ENCODE data around the gene CBFA2T3. TPM values are rescaled to one million over a fixed set of nuclear protein-coding genes. Genes with fewer than 3 reads are reported as not detected.

CBFA2T3 gene
- total RNA-seq, 1 donor from 2014 or later: not detected

DNA sequence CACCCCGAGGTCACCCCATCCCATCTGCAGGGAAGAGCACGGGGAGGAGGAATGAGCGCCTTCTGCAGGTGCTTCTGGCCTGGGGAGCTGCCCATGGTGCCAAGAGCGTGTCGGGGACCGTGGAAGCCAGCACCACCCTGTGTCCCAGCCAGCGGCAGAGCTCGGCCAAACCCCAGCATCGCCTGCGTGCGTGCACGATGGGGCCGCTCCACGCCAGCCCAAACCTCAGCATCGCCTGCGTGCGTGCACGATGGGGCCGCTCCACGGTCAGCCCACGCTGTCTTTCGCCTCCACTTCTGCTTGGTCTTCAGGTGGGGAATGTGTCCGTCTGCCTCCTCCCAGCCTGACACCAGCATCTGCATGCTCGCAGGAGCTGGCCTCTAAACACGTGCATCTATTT is 134.2 kb downstream of the CBFA2T3 start:
- Mint-ChIP-seq H3K27ac (ENCODE audit: unreplicated experiment) (no peak overlapping the region), H3K4me3 (ENCODE audit: unreplicated experiment) (no peak overlapping the region), H3K9me3 (ENCODE audit: unreplicated experiment) (no peaks in the 10 kb centered on the region), H3K4me1 (ENCODE audit: unreplicated experiment) (no peaks in the 10 kb centered on the region), H3K27me3 (ENCODE audit: unreplicated experiment) (no peaks in the 10 kb centered on the region), H3K36me3 (ENCODE audit: unreplicated experiment) (peaks cover 4% of the 10 kb centered on the region)
- no peak for TF ChIP-seq CTCF (IDR thresholded peaks at IDR 0.05)
- DNase-seq (ENCODE audit: extremely low spot score, unreplicated experiment): no peak

GRCh38 chr16:88842308-88842756 is 134.7 kb downstream of the CBFA2T3 start:
- no peak overlapping the region for H3K27ac Mint-ChIP-seq (ENCODE audit: unreplicated experiment)
- H3K27me3 Mint-ChIP-seq (ENCODE audit: unreplicated experiment): no peaks in the 10 kb centered on the region
- no peaks in the 10 kb centered on the region for H3K4me1 Mint-ChIP-seq (ENCODE audit: unreplicated experiment)
- no peak overlapping the region for H3K4me3 Mint-ChIP-seq (ENCODE audit: unreplicated experiment)
- peaks cover 4% of the 10 kb centered on the region for H3K36me3 Mint-ChIP-seq (ENCODE audit: unreplicated experiment)
- no peaks in the 10 kb centered on the region for H3K9me3 Mint-ChIP-seq (ENCODE audit: unreplicated experiment)
- no peak for DNase-seq (ENCODE audit: extremely low spot score, unreplicated experiment)
- no peak for TF ChIP-seq CTCF (IDR thresholded peaks at IDR 0.05)

- Mint-ChIP-seq H3K27me3 (ENCODE audit: unreplicated experiment) (no peaks in the 10 kb centered on the region), H3K36me3 (ENCODE audit: unreplicated experiment) (peaks cover 4% of the 10 kb centered on the region), H3K4me1 (ENCODE audit: unreplicated experiment) (no peaks in the 10 kb centered on the region), H3K27ac (ENCODE audit: unreplicated experiment) (no peak overlapping the region), H3K9me3 (ENCODE audit: unreplicated experiment) (no peaks in the 10 kb centered on the region), H3K4me3 (ENCODE audit: unreplicated experiment) (no peak overlapping the region)
- no peak for DNase-seq (ENCODE audit: extremely low spot score, unreplicated experiment)
- TF ChIP-seq CTCF (IDR thresholded peaks at IDR 0.05): no peak
Measured at GRCh38 chr16:88841521-88842307, 135.3 kb downstream of the CBFA2T3 start.

GRCh38 chr16:88840600-88841215 is 136.3 kb downstream of the CBFA2T3 start:
- Mint-ChIP-seq H3K4me3 (ENCODE audit: unreplicated experiment) (no peak overlapping the region), H3K36me3 (ENCODE audit: unreplicated experiment) (peaks cover 4% of the 10 kb centered on the region), H3K27me3 (ENCODE audit: unreplicated experiment) (no peaks in the 10 kb centered on the region), H3K9me3 (ENCODE audit: unreplicated experiment) (no peaks in the 10 kb centered on the region), H3K4me1 (ENCODE audit: unreplicated experiment) (no peaks in the 10 kb centered on the region), H3K27ac (ENCODE audit: unreplicated experiment) (no peak overlapping the region)
- DNase-seq (ENCODE audit: extremely low spot score, unreplicated experiment): no peak
- TF ChIP-seq CTCF (IDR thresholded peaks at IDR 0.05): no peak
